A549 (cell line): ENCODE results near the gene DDN. TPM values are rescaled to one million over a fixed set of nuclear protein-coding genes. Genes with fewer than 3 reads are reported as not detected.

Experiments
- ATAC-seq, 2 experiments: fragments of 200-7000 bp in 1 of 2; fragments of >200 bp in 1 of 2; cut with Nextera tagmentation in 1 of 2; cut with Tn5 transposase in 1 of 2; 3 replicates each; pipeline versions ENCODE4 v1.8.0 to v1.9.1; 2018 to 2020; ENCODE audit warnings: mild to moderate bottlenecking in 1 of 2, moderate library complexity in 1 of 2
- CTCF ChIA-PET: fragments of 300-600 bp; sonication (Branson Sonifier 250); formaldehyde crosslinking; extraction: SDS; loops from one replicate; lab custom pipeline; 2021; ENCODE audit warnings: antibody characterized with exemption, inconsistent platforms; lab: Yijun Ruan, JAX
- POLR2A ChIA-PET: fragments of 350-600 bp; formaldehyde crosslinking; extraction: SDS; loops from one replicate; lab custom pipeline; 2021; ENCODE audit warnings: antibody characterized with exemption, inconsistent platforms; lab: Yijun Ruan, JAX
- DNase-seq, 2 experiments: peaks; one replicate each; pipeline versions ENCODE4 v3.0.0 to v3.0.0-alpha.2; 2011 to 2016; ENCODE audit warnings: low read depth in 1 of 2, low spot score in 1 of 2
- FAIRE-seq: peaks from 2 replicates; lab custom pipeline; 2011; peaks lifted over from hg19 to GRCh38; lab: Jason Lieb, UNC
- H3K27ac ChIP-seq, 2 experiments: fragments of >200 bp; sonication (Bioruptor Twin); formaldehyde crosslinking; 3 replicates each; pipeline ENCODE4 v1.5.1; 2016 to 2017
- H3K4me1 ChIP-seq: fragments of >200 bp; sonication (Bioruptor Twin); formaldehyde crosslinking; 3 replicates; pipeline ENCODE4 v1.6.1; 2016
- H3K4me2 ChIP-seq: fragments of >200 bp; sonication (Bioruptor Twin); formaldehyde crosslinking; 3 replicates; pipeline ENCODE4 v1.6.1; 2016
- H3K4me3 ChIP-seq: fragments of >200 bp; sonication (Bioruptor Twin); formaldehyde crosslinking; 3 replicates; pipeline ENCODE4 v1.5.1; 2016
- H3K9me3 ChIP-seq: fragments of >200 bp; sonication (Bioruptor Twin); formaldehyde crosslinking; 3 replicates; pipeline ENCODE4 v1.6.1; 2016
- CHD2 ChIP-seq: fragments of 150-350 bp; IDR thresholded peaks from 2 replicates; pipeline ENCODE4 v1.6.1; 2014; ENCODE audit warnings: low read length; ENCODE audit not compliant: partially characterized antibody
- CHD4 ChIP-seq: fragments of 200-600 bp; sonication (generic); IDR thresholded peaks from 2 replicates; pipeline ENCODE4 v1.6.1; 2016; ENCODE audit warnings: antibody characterized with exemption, mild to moderate bottlenecking, borderline replicate concordance
- EHF ChIP-seq: fragments of 250-450 bp; sonication (Bioruptor Pico); IDR thresholded peaks from 2 replicates; pipeline ENCODE4 v1.5.0; 2020; ENCODE audit warnings: mild to moderate bottlenecking
- GATA3 ChIP-seq: IDR thresholded peaks from 2 replicates; pipeline ENCODE4 v1.6.1; 2012; ENCODE audit warnings: borderline replicate concordance
- HDAC2 ChIP-seq: fragments of 200-600 bp; sonication (generic); IDR thresholded peaks from 2 replicates; pipeline ENCODE4 v1.6.1; 2016
- HOXB13 ChIP-seq: fragments of 250-450 bp; sonication (Bioruptor Pico); IDR thresholded peaks from 2 replicates; pipeline ENCODE4 v1.5.0; 2020; ENCODE audit warnings: low read depth, mild to moderate bottlenecking, moderate library complexity
- HOXB5 ChIP-seq: fragments of 250-450 bp; sonication (Bioruptor Pico); IDR thresholded peaks from 2 replicates; pipeline ENCODE4 v1.5.0; 2020; ENCODE audit warnings: mild to moderate bottlenecking, moderate library complexity
- JUN ChIP-seq, 2 experiments: fragments of >200 bp; sonication (Bioruptor Twin); formaldehyde crosslinking; IDR thresholded peaks; 2 replicates in 1 of 2; 3 replicates in 1 of 2; pipeline ENCODE4 v1.6.1; 2016 to 2017
- MYC ChIP-seq: IDR thresholded peaks from 2 replicates; pipeline ENCODE4 v1.6.1; 2012; ENCODE audit warnings: mild to moderate bottlenecking, inconsistent platforms, low read length, improper control_type of control experiment, borderline replicate concordance
- POLR2A ChIP-seq: IDR thresholded peaks from 2 replicates; pipeline ENCODE4 v1.6.1; 2012; ENCODE audit warnings: mild to moderate bottlenecking, low read length
- POLR2AphosphoS2 ChIP-seq: conservative IDR thresholded peaks from 2 replicates; pipeline ENCODE4 v1.6.1; 2012; ENCODE audit warnings: low read length, improper control_type of control experiment, inconsistent platforms
- RAD21 ChIP-seq, 2 experiments: fragments of >200 bp in 1 of 2; sonication (Bioruptor Twin) in 1 of 2; formaldehyde crosslinking in 1 of 2; IDR thresholded peaks in 1 of 2; conservative IDR thresholded peaks in 1 of 2; 2 replicates in 1 of 2; 3 replicates in 1 of 2; pipeline ENCODE4 v1.6.1; 2012 to 2018; ENCODE audit warnings: inconsistent platforms in 1 of 2
- RARB ChIP-seq: fragments of 250-450 bp; sonication (Bioruptor Pico); IDR thresholded peaks from 2 replicates; pipeline ENCODE4 v1.8.0; 2021; ENCODE audit warnings: mild to moderate bottlenecking, moderate library complexity
- RFX5 ChIP-seq: fragments of 450-650 bp; IDR thresholded peaks from 2 replicates; pipeline ENCODE4 v1.7.1; 2014; ENCODE audit warnings: antibody characterized with exemption, mild to moderate bottlenecking, moderate library complexity
- RNF2 ChIP-seq: fragments of 200-600 bp; sonication (generic); IDR thresholded peaks from 2 replicates; pipeline ENCODE4 v1.6.1; 2016; ENCODE audit warnings: low read depth, mild to moderate bottlenecking, antibody characterized with exemption, moderate library complexity, borderline replicate concordance
- WGBS: methylation state at CpG from one replicate; pipeline ENCODE4 v1.1.6; 2017; ENCODE audit errors: missing lambda C conversion rate; 5-methylcytosine and 5-hydroxymethylcytosine counted together
- polyA plus RNA-seq, 4 experiments: library from polyadenylated mRNA; depleted of rRNA in 3 of 4; stranded (reverse); fragments of >200 nt; fragmentation: RNase III in 1 of 4; extraction: RNeasy Plus Mini Kit Qiagen cat#74134 plus additional on column Dnase treatment in 1 of 4; gene quantifications; 2 replicates in 3 of 4; 3 replicates in 1 of 4; pipeline ENCODE4 v1.2.3, GENCODE V29; 2011 to 2017
- TF ChIP-seq, protein P1 (sequence below): fragments of 250-450 bp; sonication (Bioruptor Pico); IDR thresholded peaks from 2 replicates; pipeline ENCODE4 v1.5.0; 2021; ENCODE audit warnings: mild to moderate bottlenecking, moderate library complexity, borderline replicate concordance
- TF ChIP-seq, protein P2 (sequence below): fragments of 450-650 bp; IDR thresholded peaks from 2 replicates; pipeline ENCODE4 v1.6.1; 2014; ENCODE audit warnings: antibody characterized with exemption
- TF ChIP-seq, protein P3 (sequence below): fragments of >200 bp; sonication (Bioruptor Twin); formaldehyde crosslinking; IDR thresholded peaks from 3 replicates; pipeline ENCODE4 v1.6.1; 2016

DDN gene
- polyA plus RNA-seq, 2 of the 4 experiments (the other 2 are of a cell fraction): 0.12 to 0.50 TPM

DNA sequence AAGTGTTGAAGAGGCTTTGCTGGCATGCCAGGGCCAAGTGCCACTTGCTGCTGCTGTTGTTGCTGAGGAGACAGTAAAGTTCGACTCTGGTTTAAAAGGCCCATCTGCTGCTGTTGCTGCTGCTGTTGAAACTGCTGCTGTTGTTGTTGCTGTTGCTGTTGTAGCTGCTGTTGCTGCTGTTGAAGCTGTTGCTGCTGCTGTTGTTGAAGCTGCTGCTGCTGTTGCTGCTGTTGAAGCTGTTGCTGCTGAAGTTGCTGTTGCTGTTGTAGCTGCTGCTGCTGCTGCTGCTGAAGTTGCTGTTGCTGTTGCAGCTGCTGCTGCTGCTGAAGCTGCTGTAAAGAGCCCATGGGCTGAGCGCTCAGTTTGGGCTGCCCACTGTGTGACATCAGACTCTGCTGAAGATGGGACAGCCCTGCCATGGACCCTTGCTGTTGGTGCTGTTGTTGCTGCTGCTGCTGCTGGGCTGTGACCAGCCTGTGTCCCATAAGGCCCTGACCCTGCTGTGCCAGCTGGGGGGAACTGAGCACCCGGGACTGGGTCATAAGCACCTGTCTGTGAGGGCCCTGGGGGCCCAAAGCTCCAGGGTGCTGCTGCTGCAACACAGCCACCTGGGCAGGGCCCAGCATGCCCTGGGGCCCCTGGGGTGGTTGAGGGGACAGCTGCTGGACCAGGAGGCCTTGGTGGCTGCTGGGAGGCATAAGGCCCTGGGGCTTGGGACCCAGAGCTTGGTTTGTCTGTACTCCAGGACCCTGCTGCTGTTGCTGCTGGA lies 33.7 kb upstream of the DDN start:
- DNase-seq: no peak
- no peaks in the 10 kb centered on the region for H3K9me3 ChIP-seq
- no peak for TF ChIP-seq MYC
- TF ChIP-seq, protein P1, sequence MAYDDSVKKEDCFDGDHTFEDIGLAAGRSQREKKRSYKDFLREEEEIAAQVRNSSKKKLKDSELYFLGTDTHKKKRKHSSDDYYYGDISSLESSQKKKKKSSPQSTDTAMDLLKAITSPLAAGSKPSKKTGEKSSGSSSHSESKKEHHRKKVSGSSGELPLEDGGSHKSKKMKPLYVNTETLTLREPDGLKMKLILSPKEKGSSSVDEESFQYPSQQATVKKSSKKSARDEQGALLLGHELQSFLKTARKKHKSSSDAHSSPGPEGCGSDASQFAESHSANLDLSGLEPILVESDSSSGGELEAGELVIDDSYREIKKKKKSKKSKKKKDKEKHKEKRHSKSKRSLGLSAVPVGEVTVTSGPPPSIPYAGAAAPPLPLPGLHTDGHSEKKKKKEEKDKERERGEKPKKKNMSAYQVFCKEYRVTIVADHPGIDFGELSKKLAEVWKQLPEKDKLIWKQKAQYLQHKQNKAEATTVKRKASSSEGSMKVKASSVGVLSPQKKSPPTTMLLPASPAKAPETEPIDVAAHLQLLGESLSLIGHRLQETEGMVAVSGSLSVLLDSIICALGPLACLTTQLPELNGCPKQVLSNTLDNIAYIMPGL: no peak
- TF ChIP-seq POLR2AphosphoS2: no peak
- TF ChIP-seq JUN (IDR thresholded peaks at IDR 0.05): no peak
- H3K4me2 ChIP-seq: no peak overlapping the region
- peak; percentile 59 for FAIRE-seq
- 91% methylated on average over 2 of the region's 3 CpGs for WGBS
- CTCF ChIA-PET: interaction anchor here (1.0 to 5.2 kb wide), 8 partner anchors 8 to 36 kb away, joined by 3 to 34 read pairs (median 6); no protein-coding TSS in a partner anchor
- POLR2A ChIA-PET: no interaction called here
- no peak overlapping the region for H3K4me3 ChIP-seq
- H3K27ac ChIP-seq: no peak overlapping the region
- H3K4me1 ChIP-seq: no peaks in the 10 kb centered on the region
- ATAC-seq: peak in 1 of 2 experiments; percentile 5; a peak in 1 of 6 replicates

DNA sequence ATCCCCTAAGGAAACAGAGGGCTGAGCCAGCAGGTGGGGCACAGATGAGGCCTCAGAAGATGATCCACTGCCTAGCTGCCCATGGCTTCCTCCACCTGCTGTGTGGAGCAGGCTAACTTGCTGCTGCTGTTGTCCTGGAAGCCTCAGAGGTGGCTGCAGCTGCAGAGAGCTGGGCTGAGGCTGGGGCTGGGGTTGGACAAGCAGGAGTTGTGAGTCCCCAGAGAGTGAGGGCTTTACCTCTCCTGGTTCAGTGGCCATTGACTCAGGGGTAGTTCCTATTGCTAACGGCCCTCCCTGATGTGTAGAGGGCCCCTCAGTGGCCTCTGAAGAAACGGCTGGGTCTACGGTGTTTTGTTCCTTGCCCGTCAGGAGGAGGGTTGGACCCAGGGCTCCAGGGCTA lies 33.1 kb upstream of the DDN start:
- ATAC-seq: peak in 1 of 2 experiments; percentile 5; a peak in 2 of 6 replicates
- WGBS: 72% methylated on average over 4 of the region's 4 CpGs
- Histone ChIP-seq H3K9me3 (no peaks in the 10 kb centered on the region), H3K27ac (no peak overlapping the region), H3K4me2 (no peak overlapping the region), H3K4me3 (no peak overlapping the region), H3K4me1 (no peaks in the 10 kb centered on the region)
- DNase-seq: no peak
- no peak for FAIRE-seq
- POLR2A ChIA-PET: interaction anchor here (0.7 kb wide), 1 partner anchor 12 kb away, joined by 3 read pairs; no protein-coding TSS in a partner anchor
- TF ChIP-seq, protein P2, sequence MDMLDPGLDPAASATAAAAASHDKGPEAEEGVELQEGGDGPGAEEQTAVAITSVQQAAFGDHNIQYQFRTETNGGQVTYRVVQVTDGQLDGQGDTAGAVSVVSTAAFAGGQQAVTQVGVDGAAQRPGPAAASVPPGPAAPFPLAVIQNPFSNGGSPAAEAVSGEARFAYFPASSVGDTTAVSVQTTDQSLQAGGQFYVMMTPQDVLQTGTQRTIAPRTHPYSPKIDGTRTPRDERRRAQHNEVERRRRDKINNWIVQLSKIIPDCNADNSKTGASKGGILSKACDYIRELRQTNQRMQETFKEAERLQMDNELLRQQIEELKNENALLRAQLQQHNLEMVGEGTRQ: no peak
- TF ChIP-seq HDAC2 (no peak), POLR2AphosphoS2 (no peak), RAD21 (conservative IDR thresholded peaks at IDR 0.05 in 1 of 2, IDR thresholded peaks at IDR 0.05 in 1 of 2) (no peak), GATA3 (no peak), RFX5 (no peak), CHD2 (no peak), EHF (CRISPR knock-in tag) (no peak), POLR2A (no peak), HOXB13 (CRISPR knock-in tag) (no peak), HOXB5 (CRISPR knock-in tag) (no peak), RARB (CRISPR knock-in tag) (no peak), RNF2 (no peak), CHD4 (no peak)
- TF ChIP-seq, protein P3, sequence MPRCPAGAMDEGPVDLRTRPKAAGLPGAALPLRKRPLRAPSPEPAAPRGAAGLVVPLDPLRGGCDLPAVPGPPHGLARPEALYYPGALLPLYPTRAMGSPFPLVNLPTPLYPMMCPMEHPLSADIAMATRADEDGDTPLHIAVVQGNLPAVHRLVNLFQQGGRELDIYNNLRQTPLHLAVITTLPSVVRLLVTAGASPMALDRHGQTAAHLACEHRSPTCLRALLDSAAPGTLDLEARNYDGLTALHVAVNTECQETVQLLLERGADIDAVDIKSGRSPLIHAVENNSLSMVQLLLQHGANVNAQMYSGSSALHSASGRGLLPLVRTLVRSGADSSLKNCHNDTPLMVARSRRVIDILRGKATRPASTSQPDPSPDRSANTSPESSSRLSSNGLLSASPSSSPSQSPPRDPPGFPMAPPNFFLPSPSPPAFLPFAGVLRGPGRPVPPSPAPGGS: no peak
- TF ChIP-seq, protein P1: no peak
- CTCF ChIA-PET: interaction anchor here (1.2 to 5.2 kb wide), 4 partner anchors 10 to 12 kb away, joined by 4 to 34 read pairs (median 6); no protein-coding TSS in a partner anchor
